GM06990 (cell line): ENCODE data around the gene MORN4.
A peak's percentile ranks its signal among the peaks of the same experiment; 100 is the strongest.
"Not testable (repeated sequence)": the region's sequence is repeated elsewhere in the genome, so short reads cannot be mapped to it uniquely, and the experiment has no call there.

ENCODE experiments used
- DNase-seq: peaks from one replicate; pipeline ENCODE4 v3.0.0-alpha.2; 2011; ENCODE audit not compliant: insufficient read length; ENCODE audit errors: extremely low read depth
- H3K27me3 ChIP-seq: replicated peaks from 2 replicates; pipeline ENCODE4 v1.6.0; 2011; ENCODE audit warnings: low read length; ENCODE audit not compliant: control insufficient read depth, insufficient read depth
- H3K36me3 ChIP-seq: 2 replicates; pipeline ENCODE4 v1.5.1; 2011; ENCODE audit warnings: low read length; ENCODE audit not compliant: control insufficient read depth, insufficient read depth
- H3K4me3 ChIP-seq: replicated peaks from 2 replicates; pipeline ENCODE4 v1.5.1; 2011; ENCODE audit warnings: low read depth, mild to moderate bottlenecking, control low read depth, low read length
- TF ChIP-seq, protein P1 (sequence below): IDR thresholded peaks from 2 replicates; pipeline ENCODE4 v1.5.1; 2011; ENCODE audit warnings: low read length, control low read depth, mild to moderate bottlenecking, inconsistent platforms; ENCODE audit not compliant: insufficient read depth, poor library complexity, severe bottlenecking

MORN4 gene

DNA sequence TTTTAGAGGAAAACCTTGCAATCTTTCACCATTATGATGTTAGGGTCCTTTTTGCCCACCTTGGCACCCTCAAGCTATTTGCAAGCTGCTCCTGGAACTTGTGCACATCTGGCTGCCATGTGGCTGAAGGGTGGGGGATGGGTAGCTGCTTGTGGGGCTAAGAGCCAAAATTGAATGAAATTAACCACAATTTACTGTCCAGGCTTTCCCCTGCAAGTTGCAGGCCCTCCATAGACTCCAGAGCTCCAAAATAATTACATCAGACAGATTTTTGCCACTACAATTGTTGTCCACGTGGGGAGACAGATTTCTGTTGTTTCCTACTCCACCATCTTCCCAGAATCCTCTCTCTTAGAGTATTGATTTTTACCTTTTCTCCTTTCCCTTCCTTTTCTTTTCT, 26.3 kb upstream of the MORN4 start:
- no peak overlapping the region for H3K4me3 ChIP-seq
- no peak for DNase-seq
- TF ChIP-seq, protein P1, sequence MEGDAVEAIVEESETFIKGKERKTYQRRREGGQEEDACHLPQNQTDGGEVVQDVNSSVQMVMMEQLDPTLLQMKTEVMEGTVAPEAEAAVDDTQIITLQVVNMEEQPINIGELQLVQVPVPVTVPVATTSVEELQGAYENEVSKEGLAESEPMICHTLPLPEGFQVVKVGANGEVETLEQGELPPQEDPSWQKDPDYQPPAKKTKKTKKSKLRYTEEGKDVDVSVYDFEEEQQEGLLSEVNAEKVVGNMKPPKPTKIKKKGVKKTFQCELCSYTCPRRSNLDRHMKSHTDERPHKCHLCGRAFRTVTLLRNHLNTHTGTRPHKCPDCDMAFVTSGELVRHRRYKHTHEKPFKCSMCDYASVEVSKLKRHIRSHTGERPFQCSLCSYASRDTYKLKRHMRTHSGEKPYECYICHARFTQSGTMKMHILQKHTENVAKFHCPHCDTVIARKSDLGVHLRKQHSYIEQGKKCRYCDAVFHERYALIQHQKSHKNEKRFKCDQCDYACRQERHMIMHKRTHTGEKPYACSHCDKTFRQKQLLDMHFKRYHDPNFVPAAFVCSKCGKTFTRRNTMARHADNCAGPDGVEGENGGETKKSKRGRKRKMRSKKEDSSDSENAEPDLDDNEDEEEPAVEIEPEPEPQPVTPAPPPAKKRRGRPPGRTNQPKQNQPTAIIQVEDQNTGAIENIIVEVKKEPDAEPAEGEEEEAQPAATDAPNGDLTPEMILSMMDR, result no peak
- peaks cover 9% of the 10 kb centered on the region for H3K36me3 ChIP-seq
- H3K27me3 ChIP-seq, result no peaks in the 10 kb centered on the region

DNA sequence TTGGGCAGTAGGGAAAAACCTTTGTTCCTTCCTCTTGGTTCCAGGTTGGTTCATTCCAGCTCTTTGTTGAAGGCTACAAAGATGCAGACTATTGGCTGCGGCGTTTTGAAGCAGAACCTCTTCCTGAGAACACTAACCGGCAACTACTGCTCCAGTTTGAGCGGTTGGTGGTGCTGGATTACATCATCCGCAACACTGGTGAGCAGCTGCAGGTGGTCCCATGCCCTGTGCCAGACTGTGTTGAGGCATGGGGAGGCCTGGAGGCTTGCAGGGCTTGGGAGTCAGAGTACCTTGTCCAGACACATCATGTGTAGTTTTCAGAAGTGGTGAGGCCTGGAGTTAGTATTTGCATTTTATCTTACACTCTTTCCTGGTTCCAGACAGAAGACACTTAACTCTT, 23.5 kb upstream of the MORN4 start:
- H3K4me3 ChIP-seq, result no peak overlapping the region
- peaks cover 8% of the 10 kb centered on the region for H3K36me3 ChIP-seq
- DNase-seq, result no peak
- no peaks in the 10 kb centered on the region for H3K27me3 ChIP-seq
- TF ChIP-seq, protein P1, result no peak

- Histone ChIP-seq H3K36me3 (peaks cover 8% of the 10 kb centered on the region), H3K27me3 (no peaks in the 10 kb centered on the region), H3K4me3 (no peak overlapping the region)
- TF ChIP-seq, protein P1, result no peak
- no peak for DNase-seq
Observed at GRCh38 chr10:97651773-97652172, 18.5 kb upstream of the MORN4 start.

DNA sequence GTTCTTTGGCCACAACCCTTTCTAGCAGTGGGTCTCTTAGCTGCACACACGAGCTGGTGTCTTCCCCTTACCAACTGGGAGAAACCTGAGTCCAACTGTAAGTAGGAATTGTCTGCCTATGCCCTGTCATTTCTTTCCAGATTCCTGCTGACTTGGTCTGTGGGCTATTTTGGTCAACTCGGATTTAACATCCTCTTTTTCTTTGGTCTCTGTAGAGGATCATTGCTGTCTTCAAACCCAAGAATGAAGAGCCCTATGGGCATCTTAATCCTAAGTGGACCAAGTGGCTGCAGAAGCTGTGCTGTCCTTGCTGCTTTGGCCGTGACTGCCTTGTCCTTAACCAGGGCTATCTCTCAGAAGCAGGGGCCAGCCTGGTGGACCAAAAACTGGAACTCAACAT, 17.4 kb upstream of the MORN4 start:
- no peak overlapping the region for H3K4me3 ChIP-seq
- no peaks in the 10 kb centered on the region for H3K27me3 ChIP-seq
- no peak for DNase-seq
- peaks cover 6% of the 10 kb centered on the region for H3K36me3 ChIP-seq
- TF ChIP-seq, protein P1, result no peak

DNA sequence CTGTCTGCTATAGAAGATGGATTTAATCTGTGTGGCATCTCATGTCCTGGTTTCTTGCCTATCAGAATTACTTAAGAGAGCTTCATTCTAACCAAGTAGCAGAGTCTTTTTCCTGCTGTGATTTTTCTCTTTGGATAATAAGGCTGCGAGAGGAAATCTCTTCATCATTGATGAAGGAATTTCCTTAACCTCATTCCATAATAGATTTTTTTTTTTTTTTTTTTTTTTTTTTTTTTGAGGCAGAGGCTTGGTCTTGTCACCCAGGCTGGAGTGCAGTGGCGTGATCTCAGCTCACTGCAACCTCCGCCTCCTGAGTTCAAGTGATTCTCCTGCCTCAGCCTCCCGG, 16.1 kb upstream of the MORN4 start:
- not testable (repeated sequence) for H3K36me3 ChIP-seq, DNase-seq, H3K4me3 ChIP-seq, H3K27me3 ChIP-seq

DNA sequence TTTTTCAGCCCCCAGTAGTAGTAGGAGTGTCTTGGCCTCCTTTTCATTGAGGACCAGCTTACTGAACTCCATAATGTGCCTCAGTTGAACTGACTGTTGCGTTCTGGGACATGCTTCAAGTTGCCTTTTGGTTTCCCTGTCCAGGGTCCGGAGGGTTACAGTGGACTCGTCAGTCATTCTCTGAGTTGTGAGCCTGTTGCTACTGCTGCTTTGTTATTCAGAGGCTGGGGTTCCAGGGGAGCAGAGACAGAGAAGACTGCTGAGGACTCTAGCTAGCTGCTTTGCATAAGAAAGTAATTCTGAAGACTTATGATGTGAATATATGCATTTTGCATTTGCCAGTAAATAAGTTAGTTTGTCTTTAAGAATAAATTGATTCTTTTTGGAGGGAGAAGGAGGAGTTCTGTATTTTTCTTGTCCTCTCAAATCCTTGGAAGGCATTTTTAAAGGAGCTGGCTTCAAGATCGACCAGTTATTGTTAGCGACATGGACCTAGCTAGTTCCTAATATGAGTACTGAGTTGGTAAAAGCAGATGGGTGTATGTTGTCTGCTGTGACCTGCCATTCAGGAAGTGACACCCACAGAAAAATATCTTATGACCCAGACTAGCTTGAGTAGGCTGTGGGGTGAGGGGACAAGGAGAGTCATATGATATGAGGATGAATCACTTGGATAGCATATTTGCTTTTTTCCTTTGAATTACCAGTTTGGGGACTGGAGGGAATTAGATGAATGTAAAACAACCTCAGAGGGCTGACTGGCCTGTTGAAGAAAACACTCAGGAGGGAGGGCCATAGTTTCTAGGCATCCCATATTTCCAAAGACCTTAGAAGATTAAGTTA, 15.5 kb upstream of the MORN4 start:
- TF ChIP-seq, protein P1, result no peak
- peak overlapping the region; percentile 9; the same call in 1 of the 2 replicates for H3K4me3 ChIP-seq
- H3K36me3 ChIP-seq, result peaks cover 10% of the 10 kb centered on the region
- peak; percentile 25 for DNase-seq
- H3K27me3 ChIP-seq, result no peaks in the 10 kb centered on the region
